Limb (tissue), 2 donors: Measurements from ENCODE around the gene PLD3.
A peak's percentile ranks its signal among the peaks of the same experiment; 100 is the strongest.

Experiments
- DNase-seq, 2 donors: peaks; one replicate each; pipeline ENCODE4 v3.0.0-alpha.2; 2016; ENCODE audit errors: extremely low spot score in 2 of 2

Gene PLD3, protein sequence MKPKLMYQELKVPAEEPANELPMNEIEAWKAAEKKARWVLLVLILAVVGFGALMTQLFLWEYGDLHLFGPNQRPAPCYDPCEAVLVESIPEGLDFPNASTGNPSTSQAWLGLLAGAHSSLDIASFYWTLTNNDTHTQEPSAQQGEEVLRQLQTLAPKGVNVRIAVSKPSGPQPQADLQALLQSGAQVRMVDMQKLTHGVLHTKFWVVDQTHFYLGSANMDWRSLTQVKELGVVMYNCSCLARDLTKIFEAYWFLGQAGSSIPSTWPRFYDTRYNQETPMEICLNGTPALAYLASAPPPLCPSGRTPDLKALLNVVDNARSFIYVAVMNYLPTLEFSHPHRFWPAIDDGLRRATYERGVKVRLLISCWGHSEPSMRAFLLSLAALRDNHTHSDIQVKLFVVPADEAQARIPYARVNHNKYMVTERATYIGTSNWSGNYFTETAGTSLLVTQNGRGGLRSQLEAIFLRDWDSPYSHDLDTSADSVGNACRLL

DNA sequence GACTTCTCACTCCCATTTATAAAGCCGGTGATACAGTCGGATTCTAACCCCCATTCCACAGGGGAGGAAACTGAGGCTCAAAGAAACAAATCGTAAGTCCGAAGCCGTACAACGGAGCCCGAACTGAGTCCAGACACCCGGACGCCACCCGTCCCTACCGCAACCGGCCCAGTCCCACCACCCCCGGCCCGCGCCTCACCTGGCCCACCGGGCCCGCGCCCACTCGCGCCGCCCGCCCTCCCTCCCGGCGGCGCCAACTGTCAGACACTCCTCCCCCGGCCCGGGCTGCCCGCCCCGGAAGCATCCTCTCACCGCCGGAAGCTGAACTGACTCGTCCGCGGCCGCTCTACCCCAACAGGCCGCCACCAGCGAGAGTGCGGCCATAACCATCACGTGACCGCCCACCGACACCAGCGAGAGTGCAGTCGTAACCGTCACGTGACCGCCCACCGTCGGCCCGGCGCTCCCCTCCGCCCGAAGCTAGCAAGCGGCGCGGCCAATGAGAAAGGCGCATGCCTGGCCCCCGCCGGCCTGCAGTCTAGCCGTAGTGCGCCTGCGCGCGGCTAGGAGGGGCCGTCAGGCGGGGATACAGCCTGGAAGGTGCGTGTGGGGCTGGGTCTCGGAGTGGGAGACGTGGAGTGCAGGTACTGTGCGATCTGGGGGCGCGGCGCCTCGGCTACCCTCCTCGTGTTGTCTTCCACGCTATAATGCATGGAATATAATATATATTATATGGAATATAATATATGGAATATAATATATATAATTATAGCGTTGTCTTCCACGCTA is at the start of gene PLD3, which contains the start of gene C19orf47:
TSS of gene PLD3 (plus strand) at position 571 of the 789 bp plus-strand sequence. CDS start 17,789 bp downstream, outside the sequence.
TSS of gene C19orf47 (minus strand) at position 273 of the 789 bp plus-strand sequence. CDS start 6,540 bp downstream, outside the sequence.
- peak; percentile 99 for DNase-seq

DNA sequence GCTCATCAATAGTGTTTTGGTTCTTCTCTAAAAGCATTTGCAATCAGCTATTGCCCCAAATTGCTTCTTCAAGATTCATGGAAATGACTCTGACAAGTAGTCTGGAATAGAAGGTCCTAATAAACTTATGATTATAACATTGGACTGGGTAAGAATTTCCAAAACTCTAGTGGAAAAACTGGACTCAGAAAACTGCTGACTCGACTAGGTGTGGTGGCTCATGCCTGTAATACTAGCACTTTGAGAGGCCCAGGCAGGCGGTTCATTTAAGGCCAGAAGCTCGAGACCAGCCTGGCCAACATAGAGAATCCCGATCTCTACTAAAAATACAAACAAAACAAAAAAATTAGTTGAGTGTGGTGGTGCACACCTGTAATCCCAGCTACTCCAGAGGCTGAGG is 47.8 kb upstream of the PLD3 start:
- no peak for DNase-seq

DNA sequence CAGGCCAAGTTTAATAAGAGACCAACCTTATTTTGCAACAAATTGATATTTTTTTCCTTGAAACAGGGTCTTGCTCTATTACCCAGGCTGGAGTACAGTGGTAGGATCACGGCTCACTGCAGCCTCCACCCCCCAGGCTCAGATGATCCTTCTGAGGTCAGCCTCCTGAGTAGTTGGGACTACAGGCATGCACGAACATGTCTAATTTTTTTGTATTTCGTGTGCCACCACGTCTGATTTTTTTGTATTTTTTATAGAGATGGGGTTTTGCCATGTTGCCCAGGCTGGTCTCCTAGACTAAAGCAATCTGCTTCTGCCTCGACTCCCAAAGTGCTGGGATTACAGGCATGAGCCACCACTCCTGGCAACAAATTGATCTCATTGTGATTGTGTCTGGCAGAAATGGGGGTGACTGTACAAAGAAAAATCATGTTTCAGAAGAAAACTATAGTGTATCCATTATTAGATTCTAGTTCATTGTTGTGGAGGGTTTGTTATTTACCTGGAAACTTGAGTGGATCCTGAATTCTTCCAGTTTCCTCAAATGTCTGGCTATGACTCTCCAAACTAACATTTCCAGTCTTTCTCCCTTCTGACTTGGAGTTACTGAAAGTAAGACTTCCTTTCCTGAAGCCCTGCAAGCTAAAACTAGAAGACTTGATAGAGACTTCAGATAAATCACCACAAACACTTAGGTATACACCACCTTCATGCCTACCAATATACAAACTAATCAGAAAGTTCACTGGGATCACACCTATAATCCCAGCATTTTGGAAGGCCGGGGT is 46.1 kb upstream of the PLD3 start:
- DNase-seq = no peak

DNA sequence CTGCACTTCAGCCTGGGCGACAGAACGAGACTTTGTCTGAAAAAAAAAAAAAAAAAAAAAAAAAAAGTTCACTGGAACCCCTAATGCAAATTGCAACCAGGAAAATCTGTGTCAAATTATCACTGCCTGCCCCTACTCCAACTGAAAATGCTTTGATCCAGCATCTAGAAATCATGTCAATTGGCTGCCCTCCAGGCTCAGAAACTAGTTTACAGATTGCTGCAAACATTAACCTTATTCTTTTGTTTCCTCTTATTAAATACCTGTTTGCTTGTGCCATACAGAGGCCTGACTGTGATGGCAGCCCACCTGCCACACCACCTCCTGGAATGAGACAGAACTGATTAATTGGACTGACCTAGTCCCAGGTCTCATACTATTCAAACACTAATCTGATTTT is 44.7 kb upstream of the PLD3 start:
- no peak for DNase-seq

DNA sequence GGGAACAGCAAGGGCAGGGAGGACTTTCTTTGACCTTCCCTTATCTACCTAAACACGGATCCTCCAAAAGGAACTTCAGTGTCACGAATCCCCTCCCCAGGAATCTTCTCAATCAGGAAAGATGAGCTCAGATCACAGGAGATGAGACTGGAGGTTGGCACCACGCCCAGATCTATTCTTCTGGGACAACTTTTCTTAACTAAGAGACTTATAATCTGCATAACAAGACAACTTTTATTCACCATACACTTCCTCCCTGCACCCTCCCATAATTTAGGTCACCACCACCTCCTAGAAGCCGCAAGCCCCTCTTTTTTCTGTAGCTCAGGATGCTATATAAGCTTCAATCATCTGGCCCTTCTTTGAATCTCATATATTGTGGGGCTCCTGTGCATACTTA is 44.2 kb upstream of the PLD3 start:
- DNase-seq = no peak

DNA sequence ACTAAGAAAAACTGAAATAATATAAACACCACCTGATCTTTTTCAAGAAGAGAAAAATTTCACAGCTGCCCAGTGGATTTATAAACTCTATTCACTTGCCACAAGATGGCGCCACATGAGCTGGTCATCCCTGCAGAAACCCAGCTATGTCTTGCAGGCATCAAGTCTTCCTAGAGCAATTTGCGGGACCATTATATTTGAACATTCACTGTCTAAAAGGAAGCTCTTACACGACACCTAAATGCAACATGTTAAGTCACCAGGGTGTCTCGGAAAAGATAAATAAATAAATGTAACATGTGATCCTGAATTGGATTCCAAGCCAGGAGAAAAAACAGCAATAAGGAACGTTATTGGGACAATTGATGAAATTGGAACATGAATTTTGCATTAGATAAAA is 43.1 kb upstream of the PLD3 start:
- peak; percentile 83 to 86 for DNase-seq

DNA sequence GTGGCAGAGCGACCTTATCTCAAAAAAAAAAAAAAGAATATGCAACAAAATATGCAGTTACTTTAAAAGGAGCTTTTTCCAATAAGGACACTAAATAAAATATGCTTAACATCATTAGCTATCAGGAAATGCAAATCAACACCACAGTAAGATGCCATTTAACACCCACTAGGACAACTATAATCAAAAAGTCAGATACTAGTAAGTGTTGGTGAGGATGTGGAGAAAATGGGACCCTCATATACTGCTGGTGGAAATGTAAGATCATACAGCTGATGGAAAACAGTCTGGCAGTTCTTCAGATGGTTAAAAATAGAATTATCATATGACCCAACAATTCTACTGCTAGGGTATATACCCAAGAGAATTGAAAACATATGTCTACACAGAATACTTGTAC is 38.8 kb upstream of the PLD3 start:
- DNase-seq = no peak

DNA sequence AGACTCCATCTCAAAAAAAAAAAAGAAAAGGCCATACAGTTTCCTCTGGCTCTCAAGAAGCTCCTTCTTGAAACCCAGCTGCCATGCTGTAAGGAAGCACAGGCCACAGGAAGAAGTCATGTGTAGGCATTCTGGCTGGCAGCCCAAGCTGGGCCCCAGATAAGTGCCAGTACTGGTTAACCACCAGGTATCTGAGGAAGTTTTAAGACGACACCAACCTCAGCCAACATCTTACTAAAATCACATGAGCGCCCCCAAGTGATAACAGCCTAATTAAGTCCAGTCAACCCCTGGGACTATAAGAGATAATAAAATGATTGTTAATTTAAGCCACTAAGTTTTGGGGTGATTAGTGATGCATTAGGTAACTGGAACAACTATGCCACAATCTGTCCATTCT is 36.0 kb upstream of the PLD3 start:
- no peak for DNase-seq

DNA sequence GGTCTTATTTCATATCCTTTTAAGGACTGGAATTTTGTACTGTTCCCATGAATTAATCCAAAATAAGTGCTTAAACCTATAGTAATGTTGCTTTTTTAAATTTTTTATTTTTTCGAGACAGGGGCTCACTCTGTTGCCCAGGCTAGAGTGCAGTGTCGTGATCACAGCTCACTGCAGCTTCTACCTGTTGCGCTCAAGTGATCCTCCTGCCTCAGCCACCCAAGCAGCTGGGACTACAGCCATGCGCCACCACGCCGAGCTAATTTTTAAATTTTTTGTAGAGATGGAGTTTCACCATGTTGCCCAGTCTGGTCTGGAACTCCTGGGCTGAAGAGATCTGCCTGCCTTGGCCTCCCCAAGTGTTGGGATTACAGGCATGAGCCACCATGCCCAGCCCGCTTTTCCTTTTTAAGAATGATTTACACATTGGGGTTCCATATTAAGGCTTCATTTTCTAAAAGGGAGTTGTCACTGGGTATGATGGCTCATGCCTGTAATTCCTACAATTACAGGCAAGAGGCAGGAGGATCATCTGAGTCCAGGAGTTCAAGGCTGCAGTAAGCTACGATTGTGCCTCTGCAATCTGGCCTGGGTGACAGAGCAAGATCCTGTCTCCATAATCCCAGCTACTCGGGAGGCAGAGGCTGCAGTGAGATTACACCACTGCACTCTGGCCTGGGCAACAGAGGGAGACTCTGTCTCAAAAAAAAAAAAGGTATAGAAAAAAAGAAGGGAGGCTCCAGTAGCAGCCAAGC is 35.1 kb upstream of the PLD3 start:
- DNase-seq = no peak

DNA sequence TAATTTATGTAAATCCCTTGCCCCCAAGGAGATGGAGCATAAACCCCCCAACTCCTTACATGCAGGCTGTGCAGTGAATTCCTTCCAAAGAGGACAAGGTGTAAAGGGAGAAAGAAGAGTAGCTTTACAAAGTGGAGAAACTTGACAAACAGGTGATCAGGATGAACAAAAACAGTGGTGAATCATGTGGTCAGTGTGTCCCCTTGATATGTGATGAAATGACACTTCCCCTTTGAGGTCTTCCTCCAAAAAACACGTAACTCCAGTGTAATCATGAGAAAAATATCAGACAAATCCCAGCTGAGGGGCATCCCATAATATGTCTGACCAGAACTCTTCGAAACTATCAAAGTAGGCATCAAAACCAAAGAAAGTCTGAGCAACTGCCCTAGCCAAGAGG is 33.8 kb upstream of the PLD3 start:
- no peak for DNase-seq

DNA sequence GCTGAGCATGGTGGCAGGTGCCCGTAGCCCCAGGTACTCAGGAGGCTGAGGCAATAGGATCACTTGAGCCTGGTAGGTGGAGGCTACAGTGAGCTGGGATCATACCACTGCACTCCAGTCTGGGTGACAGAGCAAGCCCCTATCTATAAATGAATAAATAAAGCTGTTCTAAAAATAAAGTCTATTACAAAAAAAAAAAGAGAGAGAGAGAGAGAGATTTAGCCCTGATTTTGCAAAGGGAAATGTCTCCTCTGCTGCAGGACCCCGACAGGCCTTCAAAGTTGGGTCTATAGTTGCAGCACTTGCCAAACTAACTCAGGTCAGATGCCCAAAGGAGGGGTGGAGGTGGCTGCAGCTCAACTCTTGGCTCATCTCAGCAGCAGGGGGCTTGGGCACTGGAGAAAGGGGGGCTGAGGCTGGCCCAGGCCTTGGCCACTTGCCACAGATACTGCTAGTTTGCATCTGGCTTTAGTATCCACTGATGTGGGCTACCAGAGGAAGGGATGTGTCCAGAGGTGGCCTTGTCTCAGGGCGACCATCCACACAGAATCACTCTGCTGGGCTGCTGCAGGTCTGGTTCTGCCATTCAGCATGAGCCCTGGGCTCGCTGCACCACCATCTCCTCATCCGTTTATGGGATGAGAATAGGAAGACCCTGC is 32.6 kb upstream of the PLD3 start:
- no peak for DNase-seq

DNA sequence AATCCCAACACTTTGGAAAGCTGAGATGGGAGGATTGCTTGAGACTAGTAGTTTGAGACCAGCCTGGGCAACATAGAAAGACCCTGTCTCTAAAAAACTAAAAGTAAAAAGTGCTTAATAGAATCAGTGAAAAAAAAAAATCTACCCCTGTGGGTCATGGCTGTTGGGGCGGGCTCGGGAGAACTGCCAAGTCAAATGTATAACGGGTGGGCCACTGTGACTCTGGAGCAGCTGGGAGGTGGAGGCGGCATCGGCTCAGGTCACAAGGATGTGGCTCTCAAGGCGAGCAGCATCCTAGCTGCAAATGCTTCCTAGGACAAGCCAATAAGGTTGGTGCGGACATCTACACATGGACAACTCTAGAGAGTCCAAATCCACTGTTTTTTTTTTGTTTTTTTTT is 31.2 kb upstream of the PLD3 start:
- DNase-seq = no peak

DNA sequence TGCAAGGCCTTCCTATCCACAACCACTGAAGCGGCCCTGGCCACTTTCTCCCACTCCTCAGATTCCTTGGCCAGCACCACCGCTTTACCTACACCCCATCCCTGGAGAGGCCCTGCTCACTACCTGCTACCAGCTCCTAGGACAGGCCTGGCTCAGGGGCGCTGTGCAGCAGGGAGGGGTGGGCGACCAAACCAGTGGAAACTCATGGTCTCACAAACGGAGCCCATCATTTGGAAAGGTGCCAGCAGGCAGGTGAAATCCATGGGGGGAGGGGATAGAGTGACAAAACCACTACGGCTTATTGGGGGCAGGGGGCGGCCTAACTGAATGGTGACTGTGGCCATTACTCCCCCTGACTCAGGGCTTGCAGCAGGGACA is 27.9 kb upstream of the PLD3 start:
- DNase-seq = no peak

DNA sequence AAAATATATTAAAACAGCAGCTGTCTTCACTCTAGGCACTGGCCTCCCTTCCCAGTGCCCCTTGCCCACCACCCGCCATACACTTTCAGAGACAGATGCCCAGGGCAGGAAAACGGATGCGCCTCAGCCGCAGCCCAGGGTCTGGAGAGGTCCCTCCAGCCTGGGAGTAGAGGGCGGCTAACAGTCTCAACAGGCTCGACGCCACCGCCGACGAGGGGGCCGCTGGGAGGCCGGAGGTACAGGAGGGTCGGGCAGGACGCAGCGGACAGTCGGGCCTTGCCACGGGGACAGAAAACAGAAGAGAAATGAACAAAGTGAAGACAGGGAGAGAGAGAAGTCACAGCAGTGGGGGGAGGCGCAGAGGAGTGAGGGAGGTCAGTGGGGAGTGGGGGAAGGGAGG is 27.4 kb upstream of the PLD3 start:
- no peak for DNase-seq

DNA sequence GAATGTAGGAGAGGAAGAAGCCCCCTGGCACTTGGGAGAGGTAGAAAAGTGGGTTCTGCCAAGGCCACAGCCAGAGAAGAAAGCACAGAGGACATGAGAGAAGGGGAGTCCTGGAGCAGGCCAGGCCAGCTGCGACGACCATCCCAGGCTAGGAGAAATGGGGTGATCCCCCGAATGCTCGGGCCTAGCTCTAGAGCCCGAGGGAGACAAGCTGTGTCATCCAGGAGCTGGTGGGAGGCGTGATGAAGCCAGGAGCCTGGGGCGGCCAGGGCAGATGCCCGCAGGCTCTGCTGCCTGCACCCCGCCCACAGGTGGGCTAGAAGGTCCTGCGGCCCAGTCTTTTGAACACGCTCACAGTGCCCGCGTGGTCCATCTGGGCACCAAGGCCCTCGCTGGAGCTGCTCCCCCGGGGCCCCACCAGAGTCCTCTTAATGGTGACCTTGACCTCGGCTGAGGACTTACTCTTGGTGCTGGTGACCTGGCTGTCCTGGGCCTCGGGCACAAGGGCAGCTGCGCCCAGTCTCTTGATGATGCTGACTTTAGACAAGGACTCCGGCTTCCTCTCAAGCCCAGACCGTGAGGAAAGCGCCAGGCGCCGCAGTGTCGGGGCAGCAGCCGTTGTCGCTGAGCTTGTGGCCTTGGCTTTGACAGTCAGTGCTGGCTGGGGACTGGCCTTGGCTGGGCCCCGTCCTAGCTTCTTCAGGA is 26.8 kb upstream of the PLD3 start:
- no peak for DNase-seq

DNA sequence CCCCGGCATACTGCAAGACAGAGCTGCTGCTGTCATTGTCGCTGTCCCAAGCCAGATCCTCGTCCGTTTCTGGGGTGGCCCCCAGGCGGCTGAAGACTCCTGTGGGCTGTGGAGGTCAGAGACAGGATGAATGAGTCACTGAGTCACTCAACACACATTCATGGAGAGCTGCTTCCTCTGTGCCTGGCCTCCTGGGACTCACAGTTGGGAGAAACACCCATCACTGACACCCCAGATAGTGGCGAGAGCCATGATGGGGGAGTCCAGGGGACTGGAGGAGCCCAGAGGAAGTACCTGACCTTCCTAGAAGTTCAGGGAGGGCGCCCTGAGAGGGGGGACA is 26.3 kb upstream of the PLD3 start:
- no peak for DNase-seq

DNA sequence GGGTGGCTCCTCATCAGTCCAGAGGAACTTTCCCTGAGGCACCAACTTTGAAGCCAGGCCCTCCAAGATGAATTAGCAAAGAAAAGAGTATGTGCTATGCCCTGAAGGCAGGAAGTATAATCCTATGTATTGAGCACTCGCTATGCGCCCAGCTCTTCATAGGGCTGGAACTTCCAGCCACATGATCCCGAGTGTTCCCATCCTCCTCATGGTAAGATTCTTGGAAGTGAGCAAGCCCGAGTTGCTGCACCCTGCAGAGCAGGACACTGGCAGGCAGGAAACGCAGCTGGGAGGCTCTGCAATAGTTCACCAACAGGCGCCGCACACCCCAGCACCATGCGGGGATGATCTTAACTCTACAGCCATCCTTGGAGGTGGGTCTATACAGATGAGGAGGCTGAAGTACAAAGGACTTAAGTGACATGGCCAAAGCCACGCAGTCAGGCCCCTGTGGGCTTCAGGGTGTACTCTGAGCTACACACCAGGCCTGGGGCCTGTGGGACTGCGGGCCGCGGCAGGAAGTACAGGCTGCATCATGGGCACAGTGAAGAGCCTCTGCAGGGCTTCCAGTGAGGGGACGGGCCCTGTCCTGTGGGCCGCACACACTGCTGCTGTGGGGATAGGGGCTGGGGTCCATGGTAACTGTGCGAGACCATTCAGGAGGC is 25.4 kb upstream of the PLD3 start:
- DNase-seq = no peak

DNA sequence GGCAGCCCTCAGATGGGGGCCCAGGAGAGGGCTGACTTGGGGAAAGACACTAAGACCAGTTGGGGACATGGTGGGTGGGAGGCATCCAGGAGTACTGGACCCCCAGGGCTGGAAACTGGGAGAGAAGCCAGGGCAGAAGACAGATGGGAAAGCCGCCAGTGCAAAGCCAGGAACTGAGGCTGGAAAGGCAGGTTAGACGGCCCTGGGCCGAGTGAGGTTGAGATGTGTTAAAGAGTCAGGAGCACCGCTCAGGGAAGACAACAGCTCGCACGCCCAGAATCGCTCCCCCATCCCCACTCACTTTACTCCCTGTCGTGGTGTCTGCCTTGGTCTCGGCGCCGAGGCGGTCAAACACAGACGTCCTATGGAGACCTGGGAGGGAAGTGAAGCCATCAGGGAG is 24.8 kb upstream of the PLD3 start:
- no peak for DNase-seq

DNA sequence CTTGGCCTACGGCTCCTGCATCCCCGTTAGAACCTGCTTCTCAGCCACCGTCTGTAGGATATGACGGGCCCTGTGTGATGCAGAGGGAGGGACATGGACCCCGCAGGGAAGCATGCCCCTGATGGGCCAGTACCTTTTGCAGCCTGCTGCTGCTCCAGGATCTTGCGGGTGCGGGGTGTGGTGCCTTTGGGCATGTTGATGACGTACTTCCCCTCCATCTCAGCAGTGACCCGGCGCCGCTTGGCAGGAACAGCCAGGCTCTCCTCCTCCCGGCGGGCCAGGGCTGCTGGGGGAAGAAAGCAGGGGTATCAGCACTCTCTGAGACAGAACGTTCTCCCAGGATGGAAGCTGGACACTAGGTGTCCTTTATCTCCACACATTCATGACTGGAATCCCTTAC is 22.3 kb upstream of the PLD3 start:
- DNase-seq = no peak

DNA sequence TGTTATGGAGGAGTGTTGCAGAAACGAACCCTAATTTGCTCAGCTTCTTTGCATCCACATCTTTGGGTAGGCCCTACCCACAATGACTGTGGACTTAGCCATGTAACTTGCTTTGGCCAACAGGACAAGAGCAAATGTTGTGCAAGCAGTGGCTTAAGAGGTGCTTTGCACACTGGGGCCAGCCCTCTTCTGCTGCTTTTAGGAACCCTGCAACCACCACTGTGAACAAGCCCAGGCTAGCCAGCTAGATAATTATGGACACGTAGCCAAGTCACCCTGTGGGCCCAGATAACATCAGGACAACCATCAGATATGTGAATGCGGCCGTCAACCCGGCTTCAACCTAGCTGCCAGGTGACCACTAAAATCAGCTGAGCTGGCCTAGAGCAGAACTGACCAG is 17.4 kb upstream of the PLD3 start:
- DNase-seq = no peak
